Fibroblast of lung (primary cell): ENCODE data around the gene GRB10.

Experiments
- EZH2 ChIP-seq: IDR thresholded peaks from 2 replicates; pipeline ENCODE4 v1.5.1; 2012; ENCODE audit warnings: low read length, control low read depth, mild to moderate bottlenecking; ENCODE audit errors: missing control alignments
- TF ChIP-seq, protein P1 (sequence below), 2 donors: IDR thresholded peaks in 1 of 2; conservative IDR thresholded peaks in 1 of 2; 1 replicate in 1 of 2; 2 replicates in 1 of 2; pipeline ENCODE4 v1.5.1; 2011 to 2012; ENCODE audit warnings: low read length in 2 of 2, control low read depth in 1 of 2, inconsistent platforms in 1 of 2, low read depth in 1 of 2, mild to moderate bottlenecking in 1 of 2

- TF ChIP-seq, protein P1, sequence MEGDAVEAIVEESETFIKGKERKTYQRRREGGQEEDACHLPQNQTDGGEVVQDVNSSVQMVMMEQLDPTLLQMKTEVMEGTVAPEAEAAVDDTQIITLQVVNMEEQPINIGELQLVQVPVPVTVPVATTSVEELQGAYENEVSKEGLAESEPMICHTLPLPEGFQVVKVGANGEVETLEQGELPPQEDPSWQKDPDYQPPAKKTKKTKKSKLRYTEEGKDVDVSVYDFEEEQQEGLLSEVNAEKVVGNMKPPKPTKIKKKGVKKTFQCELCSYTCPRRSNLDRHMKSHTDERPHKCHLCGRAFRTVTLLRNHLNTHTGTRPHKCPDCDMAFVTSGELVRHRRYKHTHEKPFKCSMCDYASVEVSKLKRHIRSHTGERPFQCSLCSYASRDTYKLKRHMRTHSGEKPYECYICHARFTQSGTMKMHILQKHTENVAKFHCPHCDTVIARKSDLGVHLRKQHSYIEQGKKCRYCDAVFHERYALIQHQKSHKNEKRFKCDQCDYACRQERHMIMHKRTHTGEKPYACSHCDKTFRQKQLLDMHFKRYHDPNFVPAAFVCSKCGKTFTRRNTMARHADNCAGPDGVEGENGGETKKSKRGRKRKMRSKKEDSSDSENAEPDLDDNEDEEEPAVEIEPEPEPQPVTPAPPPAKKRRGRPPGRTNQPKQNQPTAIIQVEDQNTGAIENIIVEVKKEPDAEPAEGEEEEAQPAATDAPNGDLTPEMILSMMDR (conservative IDR thresholded peaks at IDR 0.05 in 1 of 2, IDR thresholded peaks at IDR 0.05 in 1 of 2; ENCODE audit: low read depth in 1 of 2, low read length in 2 of 2) = no peak
- no peak for TF ChIP-seq EZH2
Measured at GRCh38 chr7:50620433-50620832, 162.3 kb downstream of the GRB10 start.
